Loucy (cell line): ENCODE results near the gene DIPK1A.

Source experiments
- H2AFZ ChIP-seq: fragments of 200-600 bp; sonication (generic); 2 replicates; pipeline ENCODE4 v1.6.0; 2016; ENCODE audit warnings: antibody characterized with exemption, mild to moderate bottlenecking, low read length, moderate library complexity
- H3F3A ChIP-seq: fragments of 200-600 bp; 2 replicates; pipeline ENCODE4 v1.6.0; 2016; ENCODE audit warnings: antibody characterized with exemption, low read depth, mild to moderate bottlenecking
- H3K27me3 ChIP-seq: fragments of 200-600 bp; sonication (generic); 2 replicates; pipeline ENCODE4 v1.6.1; 2014; ENCODE audit warnings: low read length, mild to moderate bottlenecking; ENCODE audit not compliant: insufficient read depth, poor library complexity, severe bottlenecking
- H3K36me3 ChIP-seq: fragments of 200-600 bp; sonication (generic); 2 replicates; pipeline ENCODE4 v1.6.1; 2016; ENCODE audit warnings: low read length; ENCODE audit not compliant: insufficient read depth
- H3K4me1 ChIP-seq: fragments of 200-600 bp; sonication (generic); 2 replicates; pipeline ENCODE4 v1.5.1; 2014; ENCODE audit warnings: low read length, mild to moderate bottlenecking; ENCODE audit not compliant: insufficient read depth, poor library complexity, severe bottlenecking
- H3K4me2 ChIP-seq: fragments of 200-600 bp; sonication (generic); 2 replicates; pipeline ENCODE4 v1.6.0; 2014; ENCODE audit warnings: antibody characterized with exemption, low read length, low read depth, mild to moderate bottlenecking; ENCODE audit not compliant: poor library complexity, severe bottlenecking
- H3K4me3 ChIP-seq: fragments of 200-600 bp; sonication (generic); 2 replicates; pipeline ENCODE4 v1.5.1; 2014; ENCODE audit warnings: low read length, mild to moderate bottlenecking, mixed read lengths; ENCODE audit not compliant: poor library complexity, severe bottlenecking
- H3K79me2 ChIP-seq: fragments of 200-600 bp; sonication (generic); 2 replicates; pipeline ENCODE4 v1.6.1; 2014; ENCODE audit warnings: low read length; ENCODE audit not compliant: insufficient read depth
- H3K9ac ChIP-seq: fragments of 200-600 bp; sonication (generic); 2 replicates; pipeline ENCODE4 v1.6.0; 2014; ENCODE audit warnings: mild to moderate bottlenecking, low read depth, low read length, moderate library complexity; ENCODE audit not compliant: poor library complexity, severe bottlenecking
- H3K9me2 ChIP-seq: fragments of 200-600 bp; sonication (generic); replicated peaks from 2 replicates; pipeline ENCODE4 v1.6.1; 2016; ENCODE audit warnings: low read depth, low read length, mixed read lengths
- H3K9me3 ChIP-seq: fragments of 200-600 bp; sonication (generic); 2 replicates; pipeline ENCODE4 v1.6.1; 2014; ENCODE audit warnings: mild to moderate bottlenecking, antibody characterized with exemption, low read length, low read depth; ENCODE audit not compliant: insufficient read depth
- H4K20me1 ChIP-seq: fragments of 200-600 bp; sonication (generic); 2 replicates; pipeline ENCODE4 v1.6.0; 2014; ENCODE audit warnings: antibody characterized with exemption, low read length, mild to moderate bottlenecking; ENCODE audit not compliant: insufficient read depth, poor library complexity, severe bottlenecking
- CTCF ChIP-seq: fragments of 200-600 bp; sonication (generic); conservative IDR thresholded peaks from 2 replicates; pipeline ENCODE4 v1.5.1; 2014; ENCODE audit warnings: mild to moderate bottlenecking, antibody characterized with exemption, low read length
- EZH2phosphoT487 ChIP-seq: fragments of 200-600 bp; IDR thresholded peaks from 2 replicates; pipeline ENCODE4 v1.6.1; 2018; ENCODE audit warnings: antibody characterized with exemption, mild to moderate bottlenecking, moderate library complexity, borderline replicate concordance

Gene DIPK1A

GRCh38 chr1:92857817-92858216 lies 103.4 kb downstream of the DIPK1A start:
- H3K27me3 ChIP-seq: no peaks in the 10 kb centered on the region
- no peak overlapping the region for H3K4me2 ChIP-seq
- no peaks in the 10 kb centered on the region for H3K9me2 ChIP-seq
- H3K4me3 ChIP-seq: no peak overlapping the region
- no peak overlapping the region for H3K9ac ChIP-seq
- no peaks in the 10 kb centered on the region for H3K36me3 ChIP-seq
- peaks cover 5% of the 10 kb centered on the region for H3K4me1 ChIP-seq
- H4K20me1 ChIP-seq: no peaks in the 10 kb centered on the region
- no peaks in the 10 kb centered on the region for H3F3A ChIP-seq
- H3K9me3 ChIP-seq: no peaks in the 10 kb centered on the region
- no peak overlapping the region for H2AFZ ChIP-seq
- no peaks in the 10 kb centered on the region for H3K79me2 ChIP-seq
- TF ChIP-seq EZH2phosphoT487: no peak
- no peak for TF ChIP-seq CTCF

DNA sequence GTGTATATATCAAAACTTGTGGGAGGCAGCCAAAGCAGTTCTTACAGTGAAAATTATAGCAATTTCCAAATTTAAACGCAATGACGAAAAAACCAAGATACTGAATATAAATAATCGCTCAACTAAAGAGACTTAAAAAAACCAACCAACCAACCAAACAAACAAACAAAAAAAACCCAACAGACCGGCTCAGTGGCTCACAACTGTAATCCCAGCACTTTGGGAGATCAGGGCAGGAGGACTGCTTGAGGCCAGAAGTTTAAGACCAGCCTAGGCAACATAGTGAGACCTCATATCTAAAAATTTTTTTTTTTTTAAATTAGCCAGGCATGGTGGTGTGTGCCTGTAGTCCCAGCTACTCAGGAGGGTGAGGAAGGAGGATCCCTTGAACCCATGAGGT lies 106.0 kb downstream of the DIPK1A start:
- no peak overlapping the region for H3K4me3 ChIP-seq
- H3K9ac ChIP-seq: no peak overlapping the region
- no peaks in the 10 kb centered on the region for H3K36me3 ChIP-seq
- H3K4me1 ChIP-seq: peaks cover 8% of the 10 kb centered on the region
- H3K79me2 ChIP-seq: no peaks in the 10 kb centered on the region
- no peak overlapping the region for H2AFZ ChIP-seq
- H3K27me3 ChIP-seq: no peaks in the 10 kb centered on the region
- no peaks in the 10 kb centered on the region for H3K9me2 ChIP-seq
- H4K20me1 ChIP-seq: no peaks in the 10 kb centered on the region
- H3K4me2 ChIP-seq: no peak overlapping the region
- TF ChIP-seq EZH2phosphoT487 (no peak), CTCF (no peak)
- no peaks in the 10 kb centered on the region for H3K9me3 ChIP-seq
- H3F3A ChIP-seq: no peaks in the 10 kb centered on the region

DNA sequence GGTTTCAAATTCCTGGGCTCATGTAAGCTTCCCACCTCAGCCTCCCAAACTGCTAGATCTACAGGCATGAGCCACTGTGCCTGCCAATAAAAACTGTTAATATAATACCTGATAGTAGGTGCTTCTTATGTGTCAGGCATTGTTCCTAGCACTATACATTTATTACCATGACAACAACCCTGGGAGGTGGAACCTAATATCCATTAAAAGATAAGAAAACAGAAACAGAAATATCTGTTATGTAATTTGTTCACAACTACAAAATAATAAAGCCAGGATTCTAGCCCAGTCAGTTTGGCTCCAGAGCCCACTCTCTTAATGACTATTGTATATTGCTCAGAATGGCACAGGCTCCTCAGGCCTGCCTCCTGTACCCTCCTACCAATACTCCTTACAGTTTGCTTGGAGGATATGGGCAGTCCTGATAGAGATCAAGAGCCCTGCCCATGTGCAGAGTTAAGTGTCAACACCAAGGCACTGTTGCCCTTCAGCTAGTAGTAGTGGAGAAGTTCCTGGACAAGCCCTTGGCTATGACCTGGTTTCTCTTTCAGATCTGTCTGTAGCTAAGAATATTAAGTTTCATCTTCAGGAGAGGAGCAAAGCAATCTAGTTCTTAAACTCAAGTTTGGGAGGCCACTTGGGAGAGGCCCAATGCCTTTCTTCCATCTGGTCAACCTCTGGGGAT lies 107.0 kb downstream of the DIPK1A start:
- Histone ChIP-seq H2AFZ (no peak overlapping the region), H3K9me3 (no peaks in the 10 kb centered on the region), H3K36me3 (no peaks in the 10 kb centered on the region), H3K9me2 (no peaks in the 10 kb centered on the region), H3K4me3 (no peak overlapping the region), H4K20me1 (no peaks in the 10 kb centered on the region), H3K79me2 (no peaks in the 10 kb centered on the region), H3K4me2 (no peak overlapping the region), H3K27me3 (no peaks in the 10 kb centered on the region), H3F3A (no peaks in the 10 kb centered on the region), H3K9ac (no peak overlapping the region), H3K4me1 (peaks cover 6% of the 10 kb centered on the region)
- TF ChIP-seq EZH2phosphoT487: no peak
- TF ChIP-seq CTCF: no peak
